Stimulated activated CD8-positive, alpha-beta memory T cell treated with anti-CD3 and anti-CD28 coated beads, Interleukin-7, amount 100 ng/mL, for 1 hour (primary cell): ENCODE measurements around the gene TUBG2.

Experiments used
- DNase-seq, 2 donors: peaks; one replicate each; pipeline ENCODE4 v3.0.0-alpha.2; 2020; ENCODE audit warnings: low read depth in 2 of 2

The TUBG2 gene

DNA sequence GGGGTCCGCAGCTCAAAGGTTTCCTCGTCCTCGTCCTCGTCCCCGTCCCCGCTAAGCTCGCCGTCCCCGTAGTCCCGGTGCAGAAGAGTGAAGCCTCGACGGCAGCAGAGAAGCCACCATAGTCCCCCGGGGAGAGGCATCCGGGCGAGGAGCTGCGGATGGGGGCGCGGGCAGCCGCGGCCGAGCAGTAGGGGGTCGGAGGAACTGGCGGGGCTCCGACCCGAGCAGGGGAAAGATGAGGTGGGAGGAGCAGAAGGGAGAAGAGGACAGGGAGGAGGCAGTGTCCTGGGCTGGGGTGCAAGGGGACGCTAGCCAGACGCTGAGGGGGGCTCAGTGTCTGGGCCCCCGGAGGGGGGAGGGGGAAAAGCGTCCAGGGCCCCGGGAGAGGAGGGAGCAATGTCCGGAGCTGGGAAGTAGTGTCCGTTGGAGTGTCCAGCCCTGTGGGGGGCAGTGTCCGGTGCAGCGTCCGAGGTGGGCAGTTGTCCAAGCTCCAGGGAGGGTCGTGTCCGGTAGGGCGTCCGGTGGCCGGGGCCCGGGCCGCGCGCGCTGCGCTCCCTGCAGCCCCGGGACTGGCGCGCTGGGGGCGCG is 17.4 kb downstream of the TUBG2 start, which contains the start of gene PLEKHH3:
Gene PLEKHH3 (minus strand): TSS at position 571 of the 588 bp plus-strand sequence. CDS start 431 bp downstream, at position 140.
- DNase-seq: no peak

DNA sequence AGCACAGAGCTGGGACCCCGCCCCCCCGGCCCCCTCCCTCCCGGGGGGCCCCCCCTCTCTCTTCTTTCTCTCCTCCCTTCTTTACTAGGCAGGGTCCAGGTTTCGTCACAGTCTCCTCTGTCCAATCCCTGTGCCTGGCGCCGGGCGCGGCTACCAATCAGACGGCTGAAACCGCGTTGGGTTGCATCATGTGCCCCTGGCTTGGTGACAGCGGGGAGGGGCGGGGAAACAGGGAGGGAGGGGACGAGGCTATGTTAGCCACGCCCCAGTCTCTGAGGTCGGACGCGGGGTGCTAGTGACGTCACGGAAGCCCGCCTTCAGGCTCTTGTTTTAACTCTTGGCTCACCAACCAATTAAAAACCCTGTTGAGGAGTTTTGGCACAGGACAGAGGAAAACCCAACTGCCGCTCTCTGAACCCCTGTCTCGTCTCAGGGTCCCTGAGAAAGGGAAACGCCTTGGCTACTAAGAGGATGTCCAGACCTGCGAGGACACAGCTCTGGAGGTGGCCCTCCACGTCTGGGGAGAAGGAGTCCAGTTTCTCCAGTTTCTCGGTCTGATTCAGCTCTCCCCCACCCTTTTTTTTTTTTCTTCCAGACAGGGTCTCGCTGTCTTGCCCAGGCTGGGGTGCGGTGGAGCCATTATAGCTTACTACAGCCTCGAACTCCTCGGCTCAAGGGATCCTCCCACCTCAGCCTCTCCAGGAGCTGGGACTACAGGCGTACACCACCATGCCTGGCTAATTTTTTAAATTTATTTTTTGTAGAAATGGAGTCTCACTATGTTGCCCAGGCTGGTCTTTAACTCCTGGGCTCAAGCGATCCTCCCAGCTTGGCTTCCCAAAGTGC is 18.2 kb downstream of the TUBG2 start:
- peak; percentile 88 to 95 for DNase-seq

DNA sequence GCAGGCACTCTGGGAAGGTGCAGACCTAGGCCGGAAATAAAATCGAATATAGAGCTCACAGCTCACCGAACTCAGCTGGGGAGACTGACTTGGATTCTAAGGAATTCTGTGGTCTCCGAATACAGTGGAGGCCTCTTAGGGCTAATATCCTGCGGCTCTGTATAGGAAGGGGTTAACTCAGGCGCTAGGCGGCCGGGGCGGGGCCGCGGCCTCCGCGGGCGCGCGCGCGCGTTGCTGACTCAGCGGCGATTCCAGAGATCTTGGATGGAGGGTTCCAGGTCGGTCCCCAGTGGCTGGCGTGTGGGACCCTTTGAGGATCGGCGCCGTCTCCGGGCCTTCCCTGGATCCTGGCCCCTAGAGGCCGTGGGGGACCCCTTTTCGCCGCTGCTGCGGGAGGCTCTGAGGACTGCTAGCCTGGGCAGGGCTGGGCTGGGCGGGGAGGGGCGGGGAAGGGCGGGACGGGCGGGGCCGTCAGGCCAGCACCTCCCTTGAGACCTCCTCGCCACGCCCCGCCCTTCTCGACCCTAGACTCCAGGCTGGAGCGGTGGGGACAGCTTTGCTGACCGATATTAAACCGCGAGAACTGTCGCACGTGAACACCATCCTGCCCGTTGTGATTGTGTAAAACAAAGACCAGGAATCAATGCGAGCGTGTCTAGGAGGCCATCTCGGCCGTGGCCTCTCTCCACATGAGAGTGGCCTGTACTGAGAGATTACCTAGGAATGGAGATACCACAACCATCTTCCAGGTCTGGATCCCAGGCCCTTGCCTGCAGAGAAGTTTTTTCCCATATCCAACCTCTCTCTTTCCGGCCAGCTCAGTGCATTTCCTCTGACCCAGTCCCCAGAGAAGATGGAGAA is 19.1 kb downstream of the TUBG2 start:
- peak; percentile 32 to 52 for DNase-seq

DNA sequence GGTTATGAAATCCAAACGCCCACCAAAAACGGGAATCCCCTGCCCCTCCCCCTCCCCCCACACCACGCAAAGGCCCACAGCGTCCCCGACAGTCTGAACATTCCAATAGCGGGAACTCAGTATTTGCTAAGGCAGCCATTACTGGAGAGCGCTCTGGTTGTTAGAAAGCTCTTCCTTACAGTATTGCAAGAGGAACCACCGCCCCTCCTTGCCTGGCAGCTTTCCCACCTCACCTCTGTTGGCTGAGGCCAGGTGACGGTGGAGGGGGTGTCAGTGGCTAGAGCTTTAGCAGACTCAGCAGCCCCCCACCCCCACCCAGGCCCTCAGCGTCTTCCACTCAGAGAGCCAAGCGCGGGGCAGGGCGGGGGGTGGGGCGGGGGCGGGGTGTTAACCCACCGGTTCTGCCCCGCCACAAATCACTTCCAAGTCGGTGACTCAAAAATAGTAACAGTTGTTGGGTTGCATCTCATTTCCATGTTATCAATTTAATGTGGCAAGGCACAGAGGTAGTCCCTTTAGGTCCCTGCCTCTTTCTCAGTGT is 19.9 kb downstream of the TUBG2 start:
- no peak for DNase-seq

DNA sequence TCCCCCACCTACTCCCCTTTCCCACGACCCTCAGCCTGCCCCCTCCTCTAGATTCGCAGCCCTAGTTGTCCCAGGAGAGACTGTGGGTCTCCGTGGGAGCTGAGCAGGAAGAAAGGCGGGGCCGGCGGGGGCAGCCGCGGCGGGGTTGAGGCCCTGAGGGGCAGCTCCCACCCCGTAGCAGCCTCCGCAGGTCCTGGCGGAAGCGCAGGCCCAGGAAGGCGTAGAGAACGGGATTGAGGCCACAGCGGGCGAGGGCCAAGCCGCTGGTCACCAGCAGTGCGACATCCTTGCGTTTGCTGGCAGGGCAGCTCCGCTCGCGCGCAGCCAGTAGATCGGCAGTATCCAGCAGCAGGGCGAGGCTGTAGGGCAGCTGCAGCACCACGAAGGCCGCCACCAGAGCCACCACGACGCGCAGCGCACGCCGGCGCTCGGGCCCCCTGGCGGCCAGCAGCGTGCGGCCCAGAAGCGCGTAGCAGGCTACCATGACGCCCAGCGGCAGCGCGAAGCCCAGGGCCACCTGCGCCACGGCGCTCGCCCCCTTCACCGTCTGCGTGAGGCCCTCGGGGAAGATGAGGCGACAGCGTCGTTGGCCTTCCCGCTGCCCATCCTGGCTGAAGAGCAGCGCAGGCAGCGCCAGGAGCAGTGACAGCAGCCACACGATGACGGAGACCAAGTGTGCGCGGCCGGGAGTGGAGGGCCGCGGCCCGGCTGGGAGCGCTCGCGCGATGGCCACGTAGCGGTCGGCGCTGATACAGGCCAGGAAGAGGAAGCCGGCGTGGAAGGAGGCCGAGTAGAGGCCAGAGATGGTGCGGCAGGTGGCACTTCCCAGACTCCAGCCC is 20.6 kb downstream of the TUBG2 start:
- DNase-seq: peak; percentile 41

DNA sequence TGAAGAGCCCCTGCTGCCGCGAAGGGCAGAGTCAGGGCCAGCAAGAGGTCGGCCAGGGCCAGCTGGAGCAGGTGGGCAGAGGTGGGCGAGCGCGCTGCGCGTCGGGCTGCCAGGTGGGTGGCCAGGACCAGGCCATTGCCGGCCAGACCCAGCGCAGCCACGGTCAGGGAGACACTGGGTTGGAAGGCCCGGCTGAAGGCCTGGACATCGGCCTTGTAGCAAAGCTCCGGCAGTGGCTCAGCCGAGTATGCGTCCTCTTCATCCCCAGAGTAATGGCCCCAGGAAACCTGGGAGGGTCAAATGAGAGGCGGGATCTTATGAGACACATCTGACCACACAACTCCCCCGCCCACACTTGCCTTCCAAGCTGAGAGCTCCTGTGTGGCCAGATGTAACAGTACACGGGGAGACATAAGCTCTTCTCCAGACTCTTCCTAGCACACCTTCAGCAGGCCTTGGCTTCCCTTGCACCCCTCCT is 21.3 kb downstream of the TUBG2 start:
- DNase-seq: no peak

DNA sequence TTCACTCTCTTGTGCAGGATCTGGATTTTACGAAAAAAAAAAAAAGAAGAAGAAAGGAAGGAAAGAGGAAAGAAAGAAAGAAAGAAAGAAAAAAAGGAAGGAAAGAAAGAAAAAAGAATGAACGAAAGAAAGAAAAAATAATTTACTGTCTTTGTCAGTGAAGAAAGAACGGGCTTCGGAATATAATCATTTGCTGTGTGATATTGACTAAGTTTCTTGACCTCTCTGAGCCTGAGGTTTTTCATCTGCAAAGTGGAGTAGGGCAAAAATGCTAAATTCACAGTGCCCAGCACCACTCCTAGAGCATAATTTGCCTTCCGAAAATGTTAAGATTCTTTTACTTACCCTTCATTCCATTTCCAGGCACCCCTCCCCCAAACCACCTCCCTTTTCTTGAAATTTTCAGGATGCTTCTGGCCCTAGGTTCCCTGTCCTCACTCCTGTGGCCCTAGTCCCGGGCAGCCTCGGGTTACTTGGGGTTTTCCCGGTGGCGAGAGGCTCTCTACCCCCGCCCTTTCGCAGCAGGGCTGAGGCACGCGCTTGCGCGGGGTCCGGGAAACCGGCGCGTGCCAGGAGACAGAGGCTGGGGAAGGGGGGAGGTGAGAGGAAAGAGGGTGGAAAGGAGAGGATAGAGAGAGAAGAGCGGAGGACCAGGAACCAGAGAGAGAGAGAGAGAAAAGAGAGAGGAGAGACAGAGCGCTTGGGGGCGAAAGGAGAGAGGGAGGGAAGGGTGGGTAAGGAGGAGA is 23.1 kb downstream of the TUBG2 start, which contains the start of gene CNTNAP1:
Gene CNTNAP1 (plus strand): TSS at position 556 of the 746 bp plus-strand sequence. CDS start 299 bp downstream, outside the sequence.
- no peak for DNase-seq

DNA sequence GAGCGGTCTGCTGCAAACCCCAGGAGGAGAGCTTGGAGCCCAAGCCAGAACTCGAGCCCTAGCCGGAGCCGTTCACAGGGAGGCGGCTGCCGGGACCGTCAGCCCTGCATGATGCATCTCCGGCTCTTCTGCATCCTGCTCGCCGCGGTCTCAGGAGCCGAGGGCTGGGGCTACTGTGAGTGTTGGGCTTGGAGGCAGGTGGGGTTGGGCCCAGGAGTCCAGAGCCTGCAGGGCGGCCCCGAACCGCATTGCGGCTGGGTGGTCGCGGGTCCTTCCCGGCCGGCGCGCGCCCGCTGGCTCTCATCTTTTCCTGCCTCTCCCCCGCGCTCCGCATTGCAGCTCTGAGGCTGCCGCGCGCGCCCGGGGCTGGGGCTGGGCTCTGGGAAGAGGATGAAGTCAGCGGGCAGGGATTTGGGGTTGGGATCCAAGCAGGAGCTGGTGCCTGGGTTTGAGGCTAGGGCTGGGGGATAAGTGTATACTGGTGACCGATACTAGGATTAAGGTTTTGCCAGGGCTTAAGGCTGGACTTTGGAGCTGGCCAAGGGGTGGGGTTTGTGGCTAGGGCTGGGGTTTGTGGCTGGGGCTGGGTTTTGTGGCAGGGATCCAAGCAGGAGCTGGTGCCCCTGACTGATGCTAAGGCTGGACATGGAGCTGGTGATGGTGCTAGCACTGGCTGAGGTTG is 23.8 kb downstream of the TUBG2 start:
- no peak for DNase-seq

DNA sequence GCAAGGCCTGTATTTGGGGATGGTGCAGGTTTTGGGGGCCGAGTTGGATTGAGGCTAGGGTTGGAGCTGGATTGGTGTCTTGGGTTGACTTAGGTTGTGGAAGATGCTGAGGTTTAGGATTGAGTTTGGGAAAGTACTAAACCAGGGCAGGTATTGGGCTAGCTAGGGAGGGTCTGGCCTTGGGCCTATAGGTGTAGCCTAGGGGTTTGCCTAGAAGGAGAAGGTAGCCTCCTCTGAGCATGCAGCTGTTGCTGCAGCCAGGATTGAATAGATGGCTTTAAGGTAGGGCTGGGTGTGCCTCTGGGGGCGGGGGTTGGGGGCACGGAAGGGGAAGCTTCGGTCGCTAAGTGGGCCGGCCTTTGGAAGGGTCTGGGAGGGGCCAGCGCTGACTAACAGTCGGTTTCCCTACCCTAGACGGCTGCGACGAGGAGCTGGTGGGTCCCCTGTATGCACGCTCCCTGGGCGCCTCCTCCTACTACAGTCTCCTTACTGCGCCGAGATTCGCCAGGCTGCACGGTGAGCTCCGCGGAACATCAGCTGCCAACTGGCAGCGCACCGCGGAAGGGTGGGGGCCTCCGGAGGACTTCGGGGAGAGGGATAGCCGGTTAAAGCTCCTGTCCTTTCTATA is 24.4 kb downstream of the TUBG2 start:
- no peak for DNase-seq

DNA sequence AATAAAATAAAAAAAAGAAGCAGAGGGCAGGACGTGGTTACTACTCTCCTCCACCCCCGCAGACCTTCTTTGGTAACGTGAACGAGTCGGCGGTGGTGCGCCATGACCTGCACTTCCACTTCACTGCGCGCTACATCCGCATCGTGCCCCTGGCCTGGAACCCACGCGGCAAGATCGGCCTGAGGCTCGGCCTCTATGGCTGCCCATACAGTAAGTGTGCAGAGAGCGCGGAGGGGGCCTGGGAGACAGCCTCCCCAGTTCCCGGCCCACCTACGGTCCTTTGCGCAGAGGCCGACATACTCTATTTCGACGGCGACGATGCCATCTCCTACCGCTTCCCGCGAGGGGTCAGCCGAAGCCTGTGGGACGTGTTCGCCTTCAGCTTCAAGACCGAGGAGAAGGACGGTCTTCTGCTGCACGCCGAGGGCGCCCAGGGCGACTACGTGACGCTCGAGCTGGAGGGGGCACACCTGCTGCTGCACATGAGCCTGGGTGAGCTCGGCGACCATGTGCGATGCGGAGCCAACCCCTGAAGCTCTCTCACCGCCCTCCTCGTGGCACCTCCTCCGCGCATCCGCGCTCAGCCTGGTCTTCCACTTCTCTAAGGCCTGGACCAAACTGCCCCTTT is 26.0 kb downstream of the TUBG2 start:
- no peak for DNase-seq

DNA sequence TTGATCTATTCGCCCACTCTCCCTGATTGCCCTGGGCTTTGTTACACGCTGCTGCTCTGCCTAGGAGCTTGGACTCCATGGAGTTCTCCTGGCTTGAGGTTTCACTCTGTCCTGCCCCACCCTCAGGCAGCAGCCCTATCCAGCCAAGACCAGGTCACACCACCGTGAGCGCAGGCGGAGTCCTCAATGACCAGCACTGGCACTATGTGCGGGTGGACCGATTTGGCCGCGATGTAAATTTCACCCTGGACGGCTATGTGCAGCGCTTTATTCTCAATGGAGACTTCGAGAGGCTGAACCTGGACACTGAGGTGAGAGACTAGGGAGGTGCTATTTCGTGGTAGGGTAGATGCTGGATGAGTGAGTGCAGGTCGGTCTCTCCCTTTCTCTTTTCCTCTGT is 26.7 kb downstream of the TUBG2 start:
- no peak for DNase-seq

DNA sequence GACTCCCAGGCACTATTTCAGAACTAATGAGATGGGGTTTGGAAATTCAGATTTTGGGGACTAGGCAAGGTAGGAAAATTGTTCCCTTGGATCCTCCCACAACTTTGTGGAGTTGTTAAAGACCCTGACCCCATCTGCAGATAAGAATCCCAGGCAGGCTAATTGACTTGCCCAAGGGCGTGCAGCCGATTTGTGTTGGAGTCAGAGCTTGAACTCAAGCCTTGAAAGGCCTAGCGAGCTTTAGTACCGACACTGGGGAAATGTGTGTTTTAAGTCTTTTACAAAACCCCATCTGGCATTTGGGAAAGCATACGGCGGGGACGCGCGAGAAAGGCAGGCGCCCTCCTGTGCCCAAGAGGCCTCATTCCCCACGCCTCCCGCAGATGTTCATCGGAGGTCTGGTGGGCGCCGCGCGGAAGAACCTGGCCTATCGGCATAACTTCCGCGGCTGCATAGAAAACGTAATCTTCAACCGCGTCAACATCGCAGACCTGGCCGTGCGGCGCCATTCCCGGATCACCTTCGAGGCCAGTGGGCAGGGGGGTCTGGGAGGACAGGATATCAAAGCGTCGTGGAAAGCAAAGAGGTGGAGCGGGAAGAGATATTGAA is 27.5 kb downstream of the TUBG2 start:
- DNase-seq: no peak

DNA sequence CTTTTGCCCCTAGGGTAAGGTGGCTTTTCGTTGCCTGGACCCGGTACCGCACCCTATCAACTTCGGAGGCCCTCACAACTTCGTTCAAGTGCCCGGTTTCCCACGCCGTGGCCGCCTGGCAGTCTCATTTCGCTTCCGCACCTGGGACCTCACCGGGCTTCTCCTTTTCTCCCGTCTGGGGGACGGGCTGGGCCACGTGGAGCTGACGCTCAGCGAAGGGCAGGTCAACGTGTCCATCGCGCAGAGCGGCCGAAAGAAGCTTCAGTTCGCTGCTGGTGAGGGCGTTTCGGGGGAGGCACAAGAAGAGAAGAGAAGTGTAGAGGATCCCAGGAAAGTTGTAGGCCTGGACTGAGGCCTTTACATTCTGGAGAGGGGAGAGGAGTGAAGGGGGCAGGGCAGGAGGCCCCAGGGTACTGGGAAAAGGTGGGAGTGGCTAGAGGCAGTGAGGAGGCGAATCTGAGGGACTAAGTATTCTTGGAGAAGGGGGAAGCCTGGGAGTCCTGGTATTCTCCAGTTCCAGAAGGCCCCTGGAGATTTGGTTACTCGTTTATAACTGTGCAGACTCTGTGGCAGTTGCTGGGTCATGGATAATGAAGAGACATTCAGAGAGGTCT is 28.7 kb downstream of the TUBG2 start:
- no peak for DNase-seq

DNA sequence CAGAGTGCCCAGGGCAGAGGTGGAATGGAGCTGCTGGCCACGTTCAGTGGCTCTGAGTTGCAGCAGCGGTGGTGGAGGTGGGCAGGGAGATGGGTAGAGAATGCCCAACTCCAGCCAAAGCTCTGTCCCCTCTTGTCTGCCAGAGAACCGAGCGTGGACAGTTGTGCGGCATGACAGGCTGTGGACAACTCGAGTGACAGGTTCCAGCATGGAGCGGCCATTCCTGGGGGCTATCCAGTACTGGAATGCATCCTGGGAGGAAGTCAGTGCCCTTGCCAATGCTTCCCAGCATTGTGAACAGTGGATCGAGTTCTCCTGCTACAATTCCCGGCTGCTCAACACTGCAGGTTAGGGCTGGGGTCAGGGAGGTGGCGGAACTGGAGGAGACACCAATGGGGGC is 31.5 kb downstream of the TUBG2 start:
- DNase-seq: no peak

DNA sequence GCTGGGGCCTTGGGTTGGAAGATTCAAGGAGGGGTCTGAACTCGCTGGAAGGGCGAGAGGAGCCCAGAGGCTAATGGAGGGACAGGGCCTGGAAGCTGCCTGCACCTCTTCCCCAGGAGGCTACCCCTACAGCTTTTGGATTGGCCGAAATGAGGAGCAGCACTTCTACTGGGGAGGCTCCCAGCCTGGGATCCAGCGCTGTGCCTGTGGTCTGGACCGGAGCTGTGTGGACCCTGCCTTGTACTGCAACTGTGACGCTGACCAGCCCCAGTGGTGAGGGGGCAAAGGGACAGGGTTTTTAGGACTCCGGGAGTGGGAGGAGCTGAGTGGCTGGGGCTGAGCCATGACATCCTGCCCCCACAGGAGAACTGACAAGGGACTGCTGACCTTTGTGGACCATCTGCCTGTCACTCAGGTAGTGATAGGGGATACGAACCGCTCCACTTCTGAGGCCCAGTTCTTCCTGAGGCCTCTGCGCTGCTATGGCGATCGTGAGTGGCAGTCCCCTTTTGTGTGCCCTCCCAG is 32.0 kb downstream of the TUBG2 start:
- DNase-seq: no peak

DNA sequence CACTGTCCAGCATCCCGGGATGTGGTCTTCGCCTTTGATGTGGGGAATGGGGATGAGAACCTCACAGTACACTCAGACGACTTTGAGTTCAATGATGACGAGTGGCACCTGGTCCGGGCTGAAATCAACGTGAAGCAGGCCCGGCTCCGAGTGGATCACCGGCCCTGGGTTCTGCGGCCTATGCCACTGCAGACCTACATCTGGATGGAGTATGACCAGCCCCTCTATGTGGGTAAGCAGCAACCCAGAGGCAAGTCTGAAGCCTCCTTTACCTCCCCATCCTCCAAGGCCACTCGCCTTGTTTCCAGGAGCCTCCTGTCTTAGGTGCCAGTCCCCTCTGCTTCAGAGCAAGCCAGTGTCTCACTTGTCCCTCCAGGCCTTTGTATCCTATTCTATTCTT is 33.4 kb downstream of the TUBG2 start:
- no peak for DNase-seq

DNA sequence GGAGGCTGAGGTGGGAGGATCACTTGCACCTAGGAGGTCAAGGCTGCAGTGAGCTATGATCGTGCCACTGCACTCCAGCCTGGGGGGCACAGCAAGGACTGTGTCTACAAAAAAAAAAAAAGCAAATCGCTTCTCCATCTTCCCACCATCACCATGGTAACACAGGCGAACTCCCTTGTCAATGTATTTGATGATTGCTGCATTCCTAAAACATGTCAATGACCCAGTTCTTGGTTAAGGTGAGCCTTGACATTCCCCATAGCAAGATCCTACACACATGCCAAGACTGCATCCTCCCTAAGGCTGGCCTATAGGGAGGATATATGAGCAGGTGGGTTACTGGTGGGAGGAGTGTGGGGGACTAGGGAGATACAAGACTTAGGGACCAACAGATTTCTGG is 35.4 kb downstream of the TUBG2 start:
- DNase-seq: no peak

DNA sequence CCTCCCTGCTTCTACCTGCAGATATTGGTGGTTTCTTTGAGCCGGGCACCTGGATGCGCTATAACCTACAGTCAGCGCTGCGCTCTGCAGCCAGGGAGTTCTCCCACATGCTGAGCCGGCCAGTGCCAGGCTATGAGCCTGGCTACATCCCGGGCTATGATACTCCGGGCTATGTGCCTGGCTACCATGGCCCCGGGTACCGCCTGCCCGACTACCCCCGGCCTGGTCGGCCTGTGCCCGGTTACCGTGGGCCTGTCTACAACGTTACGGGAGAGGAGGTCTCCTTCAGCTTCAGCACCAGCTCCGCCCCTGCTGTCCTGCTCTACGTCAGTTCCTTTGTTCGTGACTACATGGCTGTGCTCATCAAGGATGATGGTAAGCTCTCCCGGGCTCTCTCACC is 36.4 kb downstream of the TUBG2 start:
- no peak for DNase-seq
